HG03135 (cell line): ENCODE data around the gene TMEM200C.
"Not testable (repeated sequence)": the region's sequence is repeated elsewhere in the genome, so short reads cannot be mapped to it uniquely, and the experiment has no call there.

Experiments used
- ATAC-seq: cut with Tn5 transposase; IDR thresholded peaks from one replicate; pipeline ENCODE4 v1.9.1; 2021; ENCODE audit warnings: mild to moderate bottlenecking, moderate library complexity; ENCODE audit not compliant: unreplicated experiment

Gene TMEM200C

DNA sequence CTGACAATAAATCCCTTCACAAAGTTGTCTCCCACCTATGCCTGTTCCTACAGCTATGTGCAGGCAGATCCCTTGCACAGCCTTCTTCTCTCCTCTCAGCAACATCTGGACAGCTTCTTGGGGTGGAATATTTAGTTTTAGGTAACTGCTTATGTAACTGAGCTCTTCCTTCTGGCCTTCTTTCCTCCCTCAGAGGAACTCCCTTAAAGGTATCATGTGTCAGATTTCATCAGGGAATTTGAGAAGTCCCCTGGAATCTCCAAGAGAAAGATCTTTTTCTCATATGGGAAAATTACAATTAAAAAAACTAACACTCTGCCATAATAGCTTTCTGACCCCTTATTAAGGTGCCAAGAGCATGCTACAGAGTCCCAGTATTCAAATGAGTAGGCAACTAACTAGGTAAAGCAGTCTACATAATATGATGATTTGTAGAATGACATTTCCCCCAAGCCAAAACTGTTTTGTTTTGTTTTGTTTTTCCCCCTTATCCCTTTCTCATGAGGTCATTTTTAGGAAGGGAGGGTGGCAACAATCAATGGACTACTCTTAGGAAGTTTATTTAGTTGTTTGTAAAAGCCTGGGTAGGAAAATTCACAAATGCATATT lies 2.4 kb downstream of the TMEM200C start:
- ATAC-seq, result no peak

- ATAC-seq, result no peak
Observed at GRCh38 chr18:5891854-5892215, 3.5 kb downstream of the TMEM200C start.

DNA sequence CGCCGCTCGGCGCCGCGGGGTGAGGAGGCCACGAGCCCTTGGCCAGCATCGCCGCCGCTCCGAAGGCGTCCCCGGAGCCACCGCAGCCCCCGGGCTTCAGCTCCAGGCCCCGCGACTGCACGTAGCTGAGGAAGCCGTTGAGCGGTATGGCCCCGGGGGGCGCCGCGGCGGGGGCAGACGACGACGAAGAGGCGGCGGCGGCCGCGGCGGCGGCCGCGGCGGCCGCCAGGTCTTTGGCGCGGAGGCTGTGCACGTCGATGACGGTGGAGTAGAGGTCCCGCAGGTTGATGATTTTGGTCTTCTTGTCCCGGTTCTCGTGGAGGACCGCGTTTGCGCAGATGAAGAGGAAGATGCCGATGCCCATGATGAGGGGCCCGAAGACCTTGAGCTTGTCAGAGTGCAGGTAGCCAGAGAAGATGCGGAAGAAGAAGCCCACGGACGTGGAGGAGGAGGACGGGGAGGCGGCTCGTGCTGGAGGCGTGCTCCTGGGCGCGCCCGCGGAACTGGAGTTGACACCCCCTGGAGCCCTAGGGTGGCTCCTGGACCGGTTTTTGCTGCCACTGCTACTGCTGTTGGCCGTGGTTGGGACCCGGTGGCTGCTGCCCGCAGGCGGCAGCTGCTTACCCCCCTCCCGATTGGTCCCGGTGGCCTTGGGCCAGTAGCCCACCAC lies 4.0 kb downstream of the TMEM200C start:
- no peak for ATAC-seq

DNA sequence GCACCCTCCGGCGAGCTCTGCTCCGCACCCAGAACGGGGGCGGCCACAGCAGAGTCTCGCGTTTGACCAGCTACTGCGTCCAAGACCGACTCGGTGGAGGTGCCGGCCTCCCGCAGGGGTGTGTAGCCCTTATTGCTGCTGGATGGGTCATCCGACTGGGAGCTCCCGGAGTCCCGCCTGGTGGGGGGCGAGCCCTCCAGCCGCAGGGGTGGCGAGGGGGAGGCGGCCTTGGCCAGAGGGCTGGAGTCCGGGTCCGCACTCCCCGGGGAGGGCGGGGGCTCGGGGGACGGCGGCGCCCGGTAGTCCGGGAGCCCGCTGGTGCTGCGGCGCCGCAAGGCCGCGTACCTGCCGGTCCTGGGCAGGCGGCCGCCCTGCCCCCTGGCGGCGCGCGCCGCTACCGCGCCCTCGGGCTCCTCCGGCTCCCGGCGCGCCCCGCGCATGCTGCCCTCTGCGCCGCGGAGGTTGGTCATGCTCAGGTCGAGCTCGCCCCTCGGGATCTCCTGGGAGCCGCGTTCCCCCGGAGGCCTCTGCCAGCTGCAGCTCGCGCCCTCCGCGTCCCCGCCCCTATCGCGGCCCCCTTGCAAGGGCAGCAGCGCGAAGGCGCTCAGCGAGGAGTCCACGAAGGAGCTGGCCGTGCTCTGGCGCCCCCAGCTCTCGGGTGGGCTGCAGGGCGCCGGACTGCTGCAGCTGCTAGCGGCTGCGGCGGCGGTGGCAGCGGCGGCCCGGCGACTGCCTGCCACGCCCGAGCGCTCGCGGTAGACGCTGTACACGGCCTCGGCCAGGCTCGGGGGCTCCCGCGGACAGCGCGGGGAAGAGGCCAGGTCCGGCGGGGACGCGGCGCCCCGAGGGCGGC lies 4.8 kb downstream of the TMEM200C start:
- ATAC-seq, result peak; percentile 77

DNA sequence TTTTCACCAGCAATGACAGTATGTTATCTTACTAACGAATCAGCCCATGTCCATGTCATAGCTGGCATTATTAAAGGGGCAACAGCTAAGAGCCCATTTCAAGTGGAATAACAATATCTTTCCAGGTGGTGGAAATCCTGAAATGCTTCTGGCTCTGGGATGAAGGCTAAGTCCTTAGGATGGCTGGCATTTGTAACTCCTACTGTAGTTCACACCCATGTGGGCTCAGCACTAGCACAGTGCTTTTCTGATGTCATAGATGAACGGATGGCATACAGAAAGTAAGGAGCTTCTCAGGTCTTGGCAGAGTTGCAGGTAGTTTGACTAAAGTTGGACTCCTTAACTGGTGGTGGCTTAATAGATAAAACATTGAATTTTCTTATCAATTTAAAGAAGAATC lies 10.0 kb downstream of the TMEM200C start:
- ATAC-seq, result no peak

- no peak for ATAC-seq
Observed at GRCh38 chr18:5884375-5884774, 10.9 kb downstream of the TMEM200C start.

DNA sequence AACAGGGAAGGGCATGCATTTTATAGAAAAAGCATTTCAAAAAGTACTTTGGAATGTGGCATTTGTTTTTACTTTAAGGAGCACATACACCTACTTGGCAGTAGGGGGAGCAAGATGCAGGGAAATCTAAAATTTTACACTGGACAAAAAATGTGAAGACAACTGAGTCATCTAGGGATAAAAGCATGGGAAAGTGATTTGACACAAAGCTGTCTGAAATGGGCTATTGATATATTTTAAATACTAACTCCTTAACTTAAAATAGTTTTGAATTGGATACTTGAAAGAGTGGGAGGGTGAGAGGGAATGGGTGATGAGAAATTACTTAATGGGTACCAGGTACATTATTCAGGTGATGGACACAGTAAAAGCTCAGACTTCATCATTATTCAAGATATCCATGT lies 15.8 kb downstream of the TMEM200C start:
- no peak for ATAC-seq

DNA sequence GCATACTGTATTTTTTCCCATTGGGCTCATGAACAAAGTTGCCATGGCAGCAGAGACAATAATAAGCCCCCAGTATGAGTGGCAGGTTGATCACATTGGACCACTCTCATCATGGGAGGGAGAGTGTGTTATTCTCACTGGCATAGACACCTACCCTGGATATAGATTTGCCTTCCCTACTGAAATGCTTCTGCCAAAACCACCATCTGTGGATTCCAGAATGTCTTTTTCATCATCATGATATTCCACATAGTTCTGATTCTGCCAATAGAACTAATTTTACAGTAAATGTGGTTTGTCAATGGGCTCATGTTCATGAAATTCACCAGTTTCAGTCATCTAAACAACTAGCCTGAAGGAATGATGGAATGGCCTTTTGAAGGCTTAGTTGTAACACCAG lies 18.4 kb downstream of the TMEM200C start:
- ATAC-seq, result no peak

- no peak for ATAC-seq
Observed at GRCh38 chr18:5874336-5874735, 21.0 kb downstream of the TMEM200C start.

- no peak for ATAC-seq
Observed at GRCh38 chr18:5872886-5873285, 22.4 kb downstream of the TMEM200C start.

GRCh38 chr18:5871426-5871825 lies 23.9 kb downstream of the TMEM200C start:
- no peak for ATAC-seq

DNA sequence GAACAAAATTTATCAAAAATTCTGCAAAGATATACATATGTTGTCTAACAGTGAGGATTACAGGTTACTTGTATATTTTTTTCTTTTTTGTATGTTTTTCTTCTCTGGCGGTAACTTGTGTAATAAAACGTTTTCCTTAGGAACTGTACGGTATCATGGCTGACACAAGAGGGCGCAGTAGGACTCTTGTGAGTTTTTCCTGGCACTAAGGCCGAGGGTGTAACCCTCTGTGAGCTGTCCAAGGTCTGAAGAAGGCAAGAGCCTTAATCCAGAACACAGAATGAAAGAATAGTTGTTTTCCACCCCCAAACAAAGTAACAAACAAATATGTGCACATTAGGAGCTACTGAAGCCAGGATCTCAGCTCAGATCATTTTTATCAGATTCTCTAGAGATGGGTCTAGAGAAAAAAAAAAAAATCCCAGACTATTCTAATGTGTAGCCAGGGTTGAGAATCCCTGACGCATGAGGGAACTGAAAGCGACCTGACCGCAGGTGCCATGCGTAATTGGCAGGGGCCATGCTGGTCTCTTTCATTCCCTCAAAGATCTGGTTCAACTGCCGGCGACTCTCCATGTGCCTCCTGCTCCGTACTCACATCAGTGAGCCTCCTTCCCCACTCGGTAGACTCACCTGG lies 27.0 kb downstream of the TMEM200C start:
- ATAC-seq, result peak; percentile 77

- no peak for ATAC-seq
Observed at GRCh38 chr18:5865521-5865920, 29.8 kb downstream of the TMEM200C start.

DNA sequence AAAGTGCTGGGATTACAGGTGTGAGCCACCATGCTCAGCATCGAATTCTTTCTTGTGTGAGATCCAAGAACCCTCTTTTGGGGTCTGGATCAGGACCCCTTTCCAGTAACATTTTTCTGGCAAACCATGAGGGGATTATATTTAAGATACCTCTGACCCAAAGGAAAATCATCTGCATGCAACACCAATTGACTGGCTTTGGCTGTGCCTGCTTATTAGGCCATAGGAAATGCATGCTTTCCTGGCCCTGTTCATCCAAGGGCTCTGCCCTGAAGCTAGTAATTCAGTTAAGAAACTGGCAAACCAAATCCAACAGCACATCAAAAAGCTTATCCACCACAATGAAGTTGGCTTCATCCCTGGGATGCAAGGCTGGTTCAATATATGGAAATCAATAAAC lies 33.2 kb downstream of the TMEM200C start:
- ATAC-seq, result not testable (repeated sequence)

GRCh38 chr18:5857180-5857579 lies 38.1 kb downstream of the TMEM200C start:
- no peak for ATAC-seq

DNA sequence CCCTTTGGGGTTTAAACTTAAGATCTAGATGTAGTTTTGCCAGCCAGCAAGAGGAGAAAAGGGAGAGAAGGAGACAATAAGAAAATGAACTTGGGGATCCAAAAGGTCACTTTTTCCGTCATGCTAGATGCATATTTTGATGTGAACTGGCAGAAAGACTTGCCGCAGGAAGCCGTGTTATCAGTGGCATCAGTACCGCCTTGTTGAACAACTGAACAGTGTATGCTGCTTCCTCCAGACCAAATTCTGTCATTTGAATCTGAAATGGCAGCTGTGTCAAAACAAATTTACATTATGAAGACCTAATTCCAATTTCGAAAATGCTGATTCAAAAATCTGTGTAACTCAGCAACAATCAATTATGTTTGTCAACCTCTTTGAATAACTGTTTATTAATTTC lies 42.1 kb downstream of the TMEM200C start:
- no peak for ATAC-seq

GRCh38 chr18:5851998-5852397 lies 43.3 kb downstream of the TMEM200C start:
- ATAC-seq, result no peak

DNA sequence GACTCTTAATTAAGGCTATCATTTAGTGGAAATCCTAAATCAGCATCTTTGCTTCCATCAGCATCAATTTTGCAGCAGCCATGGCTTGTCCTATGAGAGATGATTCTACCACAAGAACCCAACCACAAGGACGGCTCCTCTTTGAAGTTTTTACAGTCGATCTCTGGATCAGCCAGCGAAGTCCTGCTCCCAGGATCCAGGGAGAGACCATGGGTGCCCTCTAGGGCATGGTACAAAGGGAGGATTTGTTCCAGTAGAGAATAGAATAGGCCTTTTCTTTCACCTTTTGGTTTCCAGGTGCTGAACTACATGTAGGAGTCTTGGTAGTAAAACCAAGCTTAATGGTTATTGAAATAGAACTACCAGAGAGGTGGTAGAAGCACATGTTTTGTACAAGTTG lies 52.7 kb downstream of the TMEM200C start:
- no peak for ATAC-seq

GRCh38 chr18:5841518-5841917 lies 53.8 kb downstream of the TMEM200C start:
- no peak for ATAC-seq

DNA sequence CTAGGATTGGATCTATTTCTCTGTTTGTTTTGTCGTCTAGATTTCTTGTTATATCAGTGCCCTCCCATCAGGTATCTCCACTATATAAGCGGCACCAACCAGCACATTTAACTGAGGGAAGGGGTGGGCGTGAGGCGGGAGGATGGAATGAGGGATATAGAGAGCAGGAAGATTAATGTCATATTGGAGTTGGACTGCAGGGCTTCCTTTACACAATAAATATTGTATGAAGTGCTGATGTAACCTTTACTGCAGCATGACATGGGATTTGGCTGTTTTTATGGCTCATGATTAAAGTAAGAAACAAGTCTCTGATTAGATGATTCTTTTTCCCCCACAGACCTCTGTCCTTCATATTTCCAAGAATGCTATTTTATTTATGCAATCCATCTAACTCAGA lies 54.8 kb downstream of the TMEM200C start:
- no peak for ATAC-seq

DNA sequence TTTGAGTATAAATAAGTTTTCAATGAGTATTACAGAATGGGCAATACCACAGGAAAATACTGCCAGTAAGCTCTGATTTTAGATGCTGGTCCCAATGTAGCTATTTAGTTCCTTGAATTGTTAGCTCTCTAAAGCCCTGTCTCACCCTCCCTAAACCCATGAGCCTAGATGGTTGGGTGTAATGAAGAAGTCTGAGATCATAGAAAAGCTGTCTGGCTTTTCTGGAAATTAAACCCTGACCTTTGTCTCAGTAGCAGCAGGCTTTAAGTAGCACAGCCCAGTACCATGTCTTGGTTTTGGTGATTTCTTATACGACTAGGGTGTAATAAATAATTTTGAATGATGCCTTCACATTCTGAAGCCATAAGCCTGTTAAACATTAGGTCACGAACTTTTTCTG lies 55.3 kb downstream of the TMEM200C start:
- no peak for ATAC-seq

DNA sequence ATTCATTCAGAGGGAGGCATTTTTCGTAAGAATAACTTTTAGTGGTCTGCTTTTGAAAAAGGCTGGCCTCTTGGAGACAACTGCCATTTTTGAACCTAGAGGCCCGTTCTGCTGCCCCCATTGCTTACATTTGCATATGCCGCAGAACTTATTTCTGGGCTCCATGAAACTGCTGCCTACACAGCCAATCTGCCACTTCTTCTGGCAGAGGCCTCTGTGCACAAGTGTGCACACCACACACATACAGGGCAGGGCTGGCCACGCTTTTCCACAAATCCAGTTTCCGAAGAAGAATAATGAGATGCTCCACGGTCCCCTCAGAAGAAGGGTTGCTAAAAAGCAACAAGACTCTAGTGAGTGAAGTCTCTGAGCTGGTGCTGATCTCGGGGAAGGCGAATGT lies 56.2 kb downstream of the TMEM200C start:
- no peak for ATAC-seq
